ENCODE results near the gene SPRED2.
"Not testable (repeated sequence)": the region's sequence is repeated elsewhere in the genome, so short reads cannot be mapped to it uniquely, and the experiment has no call there.

SPRED2 gene

DNA sequence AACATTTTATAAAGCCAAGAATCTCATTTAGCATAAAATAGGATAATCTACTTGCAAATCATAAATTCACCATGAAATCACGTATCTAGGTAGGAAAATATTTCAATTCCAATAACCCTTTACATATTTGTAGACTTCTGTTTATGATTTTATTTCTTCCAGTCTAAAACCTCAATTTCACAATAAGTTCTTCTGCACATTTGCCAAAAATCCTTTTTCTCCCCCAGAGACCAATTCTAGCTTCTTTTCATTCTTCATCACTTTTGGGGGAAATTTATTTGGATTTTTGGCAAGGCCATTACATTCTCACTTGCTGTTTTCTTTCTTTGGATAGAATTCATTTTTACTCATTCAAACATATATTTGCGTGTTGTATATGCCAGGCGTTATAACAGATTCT, 86.8 kb downstream of the SPRED2 start:
- DNase-seq (ENCODE audit: low read depth in 3 of 3, low spot score in 1 of 3): no peak

DNA sequence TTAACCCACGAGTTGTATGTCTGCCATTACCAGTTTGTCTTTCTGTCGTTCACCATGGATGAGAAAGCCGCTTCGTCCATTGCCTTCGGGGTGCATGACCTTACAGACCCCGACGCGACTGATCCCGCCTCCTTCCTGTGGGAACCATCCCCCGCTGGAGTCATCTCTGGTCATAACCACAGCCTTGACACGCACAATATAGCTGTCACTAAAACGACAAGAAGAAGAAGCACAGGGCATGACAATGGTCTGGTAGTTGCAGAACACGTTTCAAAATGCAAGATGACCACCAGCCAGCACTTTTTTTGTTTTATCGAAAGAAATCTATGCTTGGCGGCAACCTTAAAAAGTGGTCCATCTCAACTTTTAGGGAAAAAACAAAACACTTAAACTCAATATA, 87.7 kb downstream of the SPRED2 start:
- DNase-seq (ENCODE audit: low read depth in 3 of 3, low spot score in 1 of 3): no peak

DNA sequence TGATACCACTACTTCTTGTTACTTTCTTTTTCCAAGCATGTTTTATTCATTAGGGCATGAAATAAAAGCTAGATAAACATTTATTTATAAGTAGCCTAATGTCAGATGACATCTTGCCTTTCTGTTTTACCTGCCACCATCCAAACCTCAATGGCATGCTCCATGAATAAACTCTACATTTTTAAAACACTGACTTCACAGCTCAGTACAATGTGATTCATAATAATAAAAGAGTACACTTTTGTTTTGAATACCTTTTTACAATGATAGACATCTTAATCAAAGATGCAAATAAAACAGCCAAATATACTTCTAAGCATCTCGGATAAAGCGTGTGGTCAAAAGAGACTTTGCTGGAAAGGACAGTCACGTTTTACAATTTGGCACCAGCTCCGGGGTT, 88.2 kb downstream of the SPRED2 start:
- DNase-seq (ENCODE audit: low read depth in 3 of 3, low spot score in 1 of 3): no peak

DNA sequence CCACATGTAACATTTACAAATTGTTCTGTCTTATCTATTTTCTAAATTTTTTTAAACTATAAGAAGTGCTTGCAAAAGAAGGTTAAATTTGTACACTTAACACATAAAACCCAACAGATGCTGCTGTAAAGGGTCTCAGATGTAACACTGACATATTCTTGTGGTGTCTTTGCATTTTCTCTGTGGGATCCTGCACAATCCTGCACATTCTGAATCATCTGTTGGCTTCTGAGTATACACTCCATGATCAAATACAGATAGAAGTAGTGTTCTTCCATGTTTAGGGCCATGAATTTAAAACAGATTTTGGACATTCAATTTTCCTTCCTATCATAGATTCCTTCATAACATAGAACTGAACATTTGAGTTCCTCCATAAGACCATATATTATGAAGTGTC, 89.0 kb downstream of the SPRED2 start:
- no peak for DNase-seq (ENCODE audit: low read depth in 3 of 3, low spot score in 1 of 3)

DNA sequence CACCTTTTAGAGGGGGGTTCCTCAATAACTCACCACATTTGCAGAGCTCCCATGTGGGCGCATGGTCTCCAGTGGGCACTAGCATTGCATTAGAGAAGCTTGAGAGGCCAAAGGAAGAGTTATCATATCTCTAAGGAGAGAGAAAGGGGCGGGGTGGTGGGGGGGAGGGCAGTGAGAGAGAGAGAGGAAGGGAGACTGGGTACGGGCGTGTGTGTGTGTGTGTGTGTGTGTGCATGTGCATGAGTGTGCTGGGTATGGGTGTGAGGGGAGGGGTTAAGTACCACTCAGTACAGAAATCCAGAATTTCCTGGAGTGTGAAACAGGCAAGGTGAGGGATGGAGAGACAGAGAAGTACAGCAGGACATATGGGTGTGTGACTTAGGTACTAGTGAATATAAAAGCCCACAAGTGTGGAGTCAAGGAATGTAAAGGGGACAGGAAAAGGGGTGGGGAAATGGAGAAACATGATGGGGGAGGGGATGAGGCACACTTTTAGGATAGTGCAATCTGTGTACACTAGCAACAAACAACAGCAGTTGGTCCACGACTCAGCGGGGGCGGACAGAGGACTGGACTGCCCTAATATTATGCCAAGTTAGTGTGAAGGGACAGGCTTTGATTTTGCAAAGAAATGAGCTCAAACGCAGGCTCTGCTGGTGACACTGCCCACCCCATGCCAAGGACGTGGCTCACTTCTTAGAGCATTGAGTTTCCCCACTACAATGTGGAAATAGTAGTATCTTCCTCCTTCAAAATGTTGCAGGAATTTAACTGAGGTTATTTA, 91.3 kb downstream of the SPRED2 start:
- no peak for DNase-seq (ENCODE audit: low read depth in 3 of 3, low spot score in 1 of 3)

GRCh38 chr2:65339648-65340047, 92.8 kb downstream of the SPRED2 start:
- no peak for DNase-seq (ENCODE audit: low read depth in 3 of 3, low spot score in 1 of 3)

GRCh38 chr2:65338830-65339495, 93.4 kb downstream of the SPRED2 start:
- not testable (repeated sequence) for DNase-seq (ENCODE audit: low read depth in 3 of 3, low spot score in 1 of 3)

GRCh38 chr2:65337915-65338314, 94.5 kb downstream of the SPRED2 start:
- DNase-seq (ENCODE audit: low read depth in 3 of 3, low spot score in 1 of 3): not testable (repeated sequence)

DNA sequence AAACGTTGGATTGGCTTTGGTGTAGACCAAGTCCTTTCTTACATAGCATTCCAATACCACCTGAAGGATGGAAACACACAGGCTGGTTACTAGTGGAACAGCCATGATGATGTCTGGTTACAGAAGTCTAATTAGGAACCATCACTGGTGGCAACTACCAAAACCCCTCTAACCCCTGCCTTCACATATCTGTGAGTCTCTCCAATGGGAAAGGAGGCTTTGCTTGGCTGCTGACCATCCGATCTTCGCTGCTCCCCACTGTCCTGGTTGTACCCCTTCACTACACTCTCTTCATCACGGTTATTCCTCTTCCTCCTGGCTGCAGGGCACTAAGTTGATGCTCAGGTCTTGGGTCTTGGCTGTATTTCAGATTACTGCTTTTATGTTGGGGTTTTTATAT, 97.7 kb downstream of the SPRED2 start:
- DNase-seq (ENCODE audit: low read depth in 3 of 3, low spot score in 1 of 3): no peak

GRCh38 chr2:65331336-65332025, 100.9 kb downstream of the SPRED2 start:
- no peak for DNase-seq (ENCODE audit: low read depth in 3 of 3, low spot score in 1 of 3)

DNA sequence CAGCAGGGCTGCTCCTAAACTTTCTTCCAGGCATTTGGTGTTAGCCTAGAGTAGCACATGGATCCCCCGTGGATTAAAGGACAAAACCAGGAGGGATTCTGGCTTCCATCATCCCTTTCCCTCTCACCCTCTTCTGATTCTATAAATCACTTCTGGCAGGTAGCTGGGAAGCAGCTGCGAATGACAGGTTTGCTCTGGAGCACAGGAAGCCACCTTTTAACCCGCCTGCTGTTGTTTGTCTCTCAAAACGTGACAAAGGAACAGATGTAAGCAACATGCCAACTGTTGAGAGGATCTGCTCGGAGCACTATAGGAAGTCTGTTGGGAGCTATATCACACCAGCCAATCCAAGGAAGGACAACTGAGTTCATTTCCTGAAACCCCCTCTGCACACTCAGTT, 102.9 kb downstream of the SPRED2 start:
- DNase-seq (ENCODE audit: low read depth in 3 of 3, low spot score in 1 of 3): no peak

DNA sequence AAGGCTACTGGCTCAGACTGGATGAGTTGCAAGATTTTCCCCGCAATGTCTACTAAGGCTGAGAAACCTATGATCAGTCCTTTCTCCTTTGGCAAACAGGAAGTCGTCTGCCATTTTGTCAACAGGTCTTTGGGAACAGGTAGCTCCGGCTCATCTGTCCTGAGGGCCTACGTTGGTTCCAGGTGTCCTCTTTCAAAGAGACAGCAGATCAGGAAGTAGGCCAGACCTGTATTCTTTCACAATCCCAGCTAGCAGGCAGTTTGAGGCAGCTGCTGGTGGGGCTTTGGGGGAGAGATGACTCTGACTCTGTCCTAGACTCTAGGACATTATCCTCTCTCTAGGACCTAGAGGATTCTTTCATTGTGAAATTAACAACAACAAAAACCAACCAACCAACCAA, 106.1 kb downstream of the SPRED2 start:
- no peak for DNase-seq (ENCODE audit: low read depth in 3 of 3, low spot score in 1 of 3)

- DNase-seq (ENCODE audit: low read depth in 3 of 3, low spot score in 1 of 3): no peak
Measured at GRCh38 chr2:65325066-65325465, 107.3 kb downstream of the SPRED2 start.

DNA sequence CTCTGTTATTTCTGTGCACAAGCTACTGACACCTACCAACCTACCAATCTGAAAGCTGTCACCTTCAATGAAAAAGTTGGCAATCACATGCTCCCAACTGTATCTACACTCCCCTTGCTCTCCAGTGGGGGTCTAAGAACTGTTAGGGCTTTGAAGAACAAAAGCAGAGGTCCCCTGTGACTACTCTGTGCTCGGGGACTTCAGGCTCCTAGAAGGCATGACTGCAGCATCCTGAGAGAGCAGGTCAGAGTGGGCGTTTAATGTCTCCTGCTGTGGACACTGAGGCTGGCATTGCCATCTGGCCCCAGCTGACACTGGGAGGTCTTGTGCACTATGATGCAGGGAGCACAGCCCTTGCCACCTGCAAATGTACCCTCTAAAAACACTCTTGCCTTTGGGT, 111.5 kb downstream of the SPRED2 start:
- no peak for DNase-seq (ENCODE audit: low read depth in 3 of 3, low spot score in 1 of 3)

- DNase-seq (ENCODE audit: low read depth in 3 of 3, low spot score in 1 of 3): no peak
Measured at GRCh38 chr2:65320042-65320725, 112.2 kb downstream of the SPRED2 start.

GRCh38 chr2:65319674-65320041, 112.7 kb downstream of the SPRED2 start:
- DNase-seq (ENCODE audit: low read depth in 3 of 3, low spot score in 1 of 3): no peak

- no peak for DNase-seq (ENCODE audit: low read depth in 3 of 3, low spot score in 1 of 3)
Measured at GRCh38 chr2:65319072-65319673, 113.2 kb downstream of the SPRED2 start.

- DNase-seq (ENCODE audit: low read depth in 3 of 3, low spot score in 1 of 3): no peak
Measured at GRCh38 chr2:65317841-65318240, 114.6 kb downstream of the SPRED2 start.

DNA sequence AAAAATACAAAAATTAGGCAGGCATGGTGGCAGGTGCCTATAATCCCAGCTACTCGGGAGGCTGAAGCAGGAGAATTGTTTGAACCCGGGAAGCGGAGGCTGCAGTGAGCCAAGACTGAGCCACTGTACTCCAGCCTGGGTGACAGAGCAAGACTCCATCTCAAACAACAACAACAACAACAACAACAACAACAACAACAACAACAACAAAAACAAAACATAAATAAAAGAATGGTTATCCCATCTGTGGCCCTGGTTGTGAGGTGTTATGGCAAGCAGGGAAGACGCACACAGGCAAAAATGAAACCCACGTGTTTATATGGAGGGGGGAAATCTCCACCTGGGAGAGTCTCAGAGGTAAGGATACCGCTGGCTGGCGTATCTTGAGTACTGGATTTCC, 115.0 kb downstream of the SPRED2 start:
- not testable (repeated sequence) for DNase-seq (ENCODE audit: low read depth in 3 of 3, low spot score in 1 of 3)

- no peak for DNase-seq (ENCODE audit: low read depth in 3 of 3, low spot score in 1 of 3)
Measured at GRCh38 chr2:65316072-65316471, 116.3 kb downstream of the SPRED2 start.

DNA sequence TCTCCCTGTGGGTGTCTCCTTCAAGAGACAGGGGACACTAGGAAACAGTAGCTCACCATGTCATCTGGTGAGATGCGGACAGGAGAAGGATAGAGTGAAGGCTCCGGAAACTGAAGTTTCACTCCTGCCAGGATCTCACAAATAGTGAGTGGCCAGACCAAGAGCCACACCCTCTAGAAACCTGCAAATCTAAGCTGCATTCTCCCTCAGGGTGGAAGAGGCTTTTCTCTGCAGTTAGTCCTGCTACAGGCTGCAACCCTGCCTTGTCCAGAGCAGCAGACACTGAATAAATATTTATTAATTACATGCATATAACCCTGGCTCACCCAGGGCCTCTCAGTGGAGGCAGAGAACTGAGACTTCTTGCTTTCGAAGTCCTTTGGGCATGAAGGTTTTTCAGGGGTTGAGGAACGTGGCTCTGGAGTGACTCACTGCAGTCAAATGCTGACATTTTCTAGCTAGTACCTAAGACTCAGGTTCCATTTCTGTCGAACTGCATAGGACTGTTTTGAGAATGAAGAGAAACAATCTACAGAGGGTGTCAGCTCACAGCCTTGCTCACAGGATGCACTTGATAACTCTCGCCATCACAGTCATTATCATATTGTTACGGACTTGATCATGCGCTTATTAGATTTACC, 117.5 kb downstream of the SPRED2 start:
- DNase-seq (ENCODE audit: low read depth in 3 of 3, low spot score in 1 of 3): no peak
